Measurements from ENCODE around the gene ENPEP. TPM values are rescaled to one million over a fixed set of nuclear protein-coding genes. Genes with fewer than 3 reads are reported as not detected.

ENPEP gene

Small RNA genes within 50 kb of the gene (small RNA-seq; reads per million reads assigned to genes)
- not detected for gene RF00494 (ENCODE audit: low read depth)

Data from mesenchymal stem cell (in vitro differentiated cells and primary cell).